ENCODE results near the gene HDAC4. TPM values are rescaled to one million over a fixed set of nuclear protein-coding genes. Genes with fewer than 3 reads are reported as not detected.

The HDAC4 gene
- total RNA-seq, 1 experiment from 2014 or later: 47.6 TPM

DNA sequence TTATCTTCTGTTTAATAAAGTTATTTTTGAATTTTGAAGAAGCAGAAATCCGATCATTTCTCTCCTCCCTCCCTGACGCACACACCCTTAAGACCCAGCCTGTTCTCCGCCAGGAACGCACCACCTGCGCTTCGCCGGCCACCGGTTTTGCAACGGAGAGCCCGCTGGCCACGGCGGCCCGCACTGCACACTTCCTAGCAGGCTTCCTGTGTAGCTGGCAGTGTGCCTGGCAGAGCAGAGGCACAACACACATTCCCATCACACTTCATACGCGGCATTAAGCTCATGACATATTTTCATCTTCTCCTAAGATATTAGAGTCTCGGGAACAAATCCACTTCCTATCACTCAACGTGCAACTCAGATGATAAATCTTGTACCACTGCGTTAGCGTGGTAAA is 148.0 kb downstream of the HDAC4 start (continued):
- TF ChIP-seq ATF3 (IDR thresholded peaks at IDR 0.05): no peak
- TF ChIP-seq RAD21 (IDR thresholded peaks at IDR 0.05; ENCODE audit: low read depth): no peak
- no peak for TF ChIP-seq POLR2AphosphoS5 (IDR thresholded peaks at IDR 0.05; ENCODE audit: low read depth, low read length)
- TF ChIP-seq, protein P1, sequence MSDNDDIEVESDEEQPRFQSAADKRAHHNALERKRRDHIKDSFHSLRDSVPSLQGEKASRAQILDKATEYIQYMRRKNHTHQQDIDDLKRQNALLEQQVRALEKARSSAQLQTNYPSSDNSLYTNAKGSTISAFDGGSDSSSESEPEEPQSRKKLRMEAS (IDR thresholded peaks at IDR 0.05): no peak

GRCh38 chr2:239252393-239252792 is 148.4 kb downstream of the HDAC4 start:
- Histone ChIP-seq H3K4me1 (ENCODE audit: control insufficient read depth in 1 of 2, insufficient read depth in 2 of 2, low read length in 2 of 2) (peaks cover 61 to 96% of the 10 kb centered on the region in 2 experiments), H3K9ac (ENCODE audit: low read length) (no peak overlapping the region), H4K20me1 (ENCODE audit: insufficient read depth) (no peaks in the 10 kb centered on the region), H3K36me3 (ENCODE audit: control insufficient read depth in 1 of 2, insufficient read depth in 2 of 2, low read length in 2 of 2) (no peaks in the 10 kb centered on the region), H3K4me3 (replicated peaks in 1 of 2; ENCODE audit: low read depth in 1 of 2, low read length in 2 of 2) (no peak overlapping the region), H3K4me2 (ENCODE audit: low read length) (no peak overlapping the region), H3K27me3 (ENCODE audit: insufficient read depth, low read length) (no peaks in the 10 kb centered on the region), H3K79me2 (ENCODE audit: insufficient read depth, low read length) (peaks cover 56% of the 10 kb centered on the region), H3K9me2 (ENCODE audit: insufficient read depth) (no peaks in the 10 kb centered on the region), H3K9me3 (ENCODE audit: control insufficient read depth in 1 of 2, insufficient read depth in 1 of 2, low read depth in 1 of 2, low read length in 2 of 2) (no peaks in the 10 kb centered on the region), H3K27ac (ENCODE audit: low read depth, low read length) (no peak overlapping the region), H2AFZ (ENCODE audit: low read depth, low read length, poor library complexity, severe bottlenecking) (no peak overlapping the region)
- TF ChIP-seq ZNF274 (IDR thresholded peaks at IDR 0.05; ENCODE audit: low read depth, low read length): no peak
- no peak for TF ChIP-seq EZH2 (IDR thresholded peaks at IDR 0.05)
- TF ChIP-seq, protein P1 (IDR thresholded peaks at IDR 0.05): no peak
- no peak for TF ChIP-seq ATF3 (IDR thresholded peaks at IDR 0.05)
- TF ChIP-seq SP1 (IDR thresholded peaks at IDR 0.05; ENCODE audit: low read depth): no peak
- TF ChIP-seq JUND (IDR thresholded peaks at IDR 0.05): no peak
- ATAC-seq: no peak
- no peak for DNase-seq (ENCODE audit: low read depth, low spot score)
- ChIA-PET CTCF (no interaction called here), RAD21 (ENCODE audit: low non-redundant PET in 1 of 2, low total read pairs in 2 of 2, uncharacterized antibody in 2 of 2, unreplicated experiment in 2 of 2) (no interaction called here), POLR2A (no interaction called here)
- intact Hi-C loops (cut with micrococcal nuclease): no loop called here
- no TSS peak for BruUV-seq (replicated peaks)

GRCh38 chr2:239251971-239252370 is 148.8 kb downstream of the HDAC4 start:
- H3K27me3 ChIP-seq (ENCODE audit: insufficient read depth, low read length): no peaks in the 10 kb centered on the region
- peaks cover 59 to 96% of the 10 kb centered on the region in 2 experiments for H3K4me1 ChIP-seq (ENCODE audit: control insufficient read depth in 1 of 2, insufficient read depth in 2 of 2, low read length in 2 of 2)
- intact Hi-C loops (cut with micrococcal nuclease): no loop called here
- ChIA-PET CTCF (no interaction called here), RAD21 (ENCODE audit: low non-redundant PET in 1 of 2, low total read pairs in 2 of 2, uncharacterized antibody in 2 of 2, unreplicated experiment in 2 of 2) (no interaction called here), POLR2A (no interaction called here)
- ATAC-seq (no peak), DNase-seq (ENCODE audit: low read depth, low spot score) (no peak)
- no peak overlapping the region for H3K4me3 ChIP-seq (replicated peaks in 1 of 2; ENCODE audit: low read depth in 1 of 2, low read length in 2 of 2)
- H2AFZ ChIP-seq (ENCODE audit: low read depth, low read length, poor library complexity, severe bottlenecking): no peak overlapping the region
- peaks cover 52% of the 10 kb centered on the region for H3K79me2 ChIP-seq (ENCODE audit: insufficient read depth, low read length)
- no peak overlapping the region for H3K4me2 ChIP-seq (ENCODE audit: low read length)
- H3K9me3 ChIP-seq (ENCODE audit: control insufficient read depth in 1 of 2, insufficient read depth in 1 of 2, low read depth in 1 of 2, low read length in 2 of 2): no peaks in the 10 kb centered on the region
- no peaks in the 10 kb centered on the region for H3K9me2 ChIP-seq (ENCODE audit: insufficient read depth)
- no peaks in the 10 kb centered on the region for H4K20me1 ChIP-seq (ENCODE audit: insufficient read depth)
- no peaks in the 10 kb centered on the region for H3K36me3 ChIP-seq (ENCODE audit: control insufficient read depth in 1 of 2, insufficient read depth in 2 of 2, low read length in 2 of 2)
- H3K9ac ChIP-seq (ENCODE audit: low read length): no peak overlapping the region
- BruUV-seq (replicated peaks): no TSS peak
- H3K27ac ChIP-seq (ENCODE audit: low read depth, low read length): no peak overlapping the region
- TF ChIP-seq CBX3 (IDR thresholded peaks at IDR 0.05; ENCODE audit: low read depth): no peak
- no peak for TF ChIP-seq RAD21 (IDR thresholded peaks at IDR 0.05; ENCODE audit: low read depth)
